HepG2 (cell line): ENCODE data around the gene TPRG1L.

ENCODE experiments used
- CTCF ChIP-seq: sonication (generic); formaldehyde crosslinking; IDR thresholded peaks from 2 replicates; pipeline ENCODE4 v1.5.0; 2020; ENCODE audit warnings: mild to moderate bottlenecking, missing genetic modification reagents, moderate library complexity
- NR2F2 ChIP-seq: IDR thresholded peaks from 2 replicates; pipeline ENCODE4 v1.6.1; 2012; ENCODE audit warnings: low read depth, inconsistent platforms, borderline replicate concordance

- TF ChIP-seq CTCF (no peak), NR2F2 (no peak)
Observed at GRCh38 chr1:3660704-3661103, 35.9 kb downstream of the TPRG1L start.
